H1 (cell line): ENCODE data around the gene COL4A2. TPM values are rescaled to one million over a fixed set of nuclear protein-coding genes. Genes with fewer than 3 reads are reported as not detected.

Experiments used
- ASH2L ChIP-seq: fragments of 200-600, 300-600 bp; sonication (generic); IDR thresholded peaks from one replicate; pipeline ENCODE4 v1.7.1; 2017; ENCODE audit warnings: low read length
- CBX8 ChIP-seq: fragments of 300-800, 300-1000 bp; sonication (generic); IDR thresholded peaks from 2 replicates; pipeline ENCODE4 v1.7.1; 2016; ENCODE audit warnings: low read depth, low read length, borderline replicate concordance
- PHF8 ChIP-seq: fragments of 200-600 bp; sonication (generic); conservative IDR thresholded peaks from 2 replicates; pipeline ENCODE4 v1.7.1; 2012; ENCODE audit warnings: low read depth, mild to moderate bottlenecking, inconsistent platforms, low read length, moderate library complexity
- polyA plus RNA-seq, 7 experiments: library from polyadenylated mRNA; depleted of rRNA in 3 of 7; stranded (reverse) in 5 of 7; unstranded in 2 of 7; fragments of >200 nt in 5 of 7; fragments of 200-250 nt in 2 of 7; gene quantifications; 1 replicate in 5 of 7; 2 replicates in 1 of 7; 4 replicates in 1 of 7; pipeline versions ENCODE4 v1.2.1 to v1.2.3, GENCODE V29; 2011 to 2013; ENCODE audit warnings: missing spikeins in 2 of 7, mixed read lengths in 2 of 7
- total RNA-seq: library from RNA; stranded (reverse); fragmentation: NEBNext Ultra II Directional; extraction: Animal tissue kit (Norgen Biotek cat#: 25700); gene quantifications from 2 replicates; pipeline ENCODE4 v1.2.1, GENCODE V29; 2021

Gene COL4A2
- total and polyA plus RNA-seq, 2 of the 8 experiments (the other 6 are each of a cell fraction or from before 2014, with no cell fraction given) = 80.4 to 87.3 TPM

DNA sequence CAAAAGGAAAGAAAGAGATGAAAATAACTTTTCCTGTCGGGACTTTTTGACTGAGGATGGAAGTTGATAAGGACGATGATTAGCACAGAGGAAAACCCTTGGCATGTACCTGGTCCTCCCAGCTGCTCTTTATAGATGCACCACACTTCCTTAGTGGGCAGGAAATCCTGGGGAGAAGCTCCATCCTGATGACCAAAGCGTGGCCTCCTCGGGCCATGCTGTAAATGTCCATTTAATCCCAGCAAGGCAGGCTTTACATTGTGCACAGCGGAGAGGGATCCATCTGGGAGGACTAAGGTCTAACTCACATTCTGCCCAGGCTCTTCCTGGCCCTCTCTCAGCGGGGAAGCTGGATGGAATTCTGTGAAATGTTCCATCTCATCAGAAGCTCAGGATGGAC lies 113.5 kb downstream of the COL4A2 start (continued):
- TF ChIP-seq CBX8 (no peak), PHF8 (no peak), ASH2L (no peak)
